ENCODE data around the gene PHETA1. TPM values are rescaled to one million over a fixed set of nuclear protein-coding genes. Genes with fewer than 3 reads are reported as not detected.

Gene PHETA1
- polyA plus RNA-seq, 1 donor from 2014 or later: 25.4 TPM

- no peak overlapping the region for H2AFZ ChIP-seq (ENCODE audit: low read depth, low read length)
- H3K79me2 ChIP-seq (replicated peaks; ENCODE audit: insufficient read depth, low read length): no peaks in the 10 kb centered on the region
- no peaks in the 10 kb centered on the region for H3K36me3 ChIP-seq (ENCODE audit: insufficient read depth, low read length)
- no peak overlapping the region for H3K4me3 ChIP-seq (ENCODE audit: low read length)
- no peaks in the 10 kb centered on the region for H3K9me2 ChIP-seq (ENCODE audit: insufficient read depth, low read length)
- no peak overlapping the region for H3K4me2 ChIP-seq (ENCODE audit: low read length)
- no peaks in the 10 kb centered on the region for H3F3A ChIP-seq (ENCODE audit: insufficient read depth, low read length, poor library complexity, severe bottlenecking)
- no peaks in the 10 kb centered on the region for H3K9me3 ChIP-seq (ENCODE audit: low read length)
- H3K27me3 ChIP-seq (ENCODE audit: insufficient read depth, low read depth, low read length): no peaks in the 10 kb centered on the region
- no peak overlapping the region for H3K9ac ChIP-seq (ENCODE audit: low read length)
- no peaks in the 10 kb centered on the region for H4K20me1 ChIP-seq (ENCODE audit: insufficient read depth)
- TF ChIP-seq CTCF (IDR thresholded peaks at IDR 0.05; ENCODE audit: poor library complexity, severe bottlenecking) (no peak), EP300 (conservative IDR thresholded peaks at IDR 0.05; ENCODE audit: poor library complexity, severe bottlenecking) (no peak), TAF1 (IDR thresholded peaks at IDR 0.05; ENCODE audit: low read depth) (no peak), MXI1 (conservative IDR thresholded peaks at IDR 0.05; ENCODE audit: poor library complexity, severe bottlenecking) (no peak), RAD21 (conservative IDR thresholded peaks at IDR 0.05) (no peak), POLR2AphosphoS5 (IDR thresholded peaks at IDR 0.05) (no peak), REST (IDR thresholded peaks at IDR 0.05; ENCODE audit: borderline replicate concordance) (no peak), EZH2 (IDR thresholded peaks at IDR 0.05; ENCODE audit: borderline replicate concordance, insufficient read depth, low read length, poor library complexity, severe bottlenecking) (no peak), SMC3 (conservative IDR thresholded peaks at IDR 0.05; ENCODE audit: poor library complexity) (no peak)
- H3K27ac ChIP-seq (ENCODE audit: low read length): no peak overlapping the region
Measured at GRCh38 chr12:111319600-111320257, 49.2 kb downstream of the PHETA1 start.

GRCh38 chr12:111318450-111318849 lies 50.4 kb downstream of the PHETA1 start:
- H3K4me3 ChIP-seq (ENCODE audit: low read length): no peak overlapping the region
- TF ChIP-seq EP300 (conservative IDR thresholded peaks at IDR 0.05; ENCODE audit: poor library complexity, severe bottlenecking) (no peak), EZH2 (IDR thresholded peaks at IDR 0.05; ENCODE audit: borderline replicate concordance, insufficient read depth, low read length, poor library complexity, severe bottlenecking) (no peak), TAF1 (IDR thresholded peaks at IDR 0.05; ENCODE audit: low read depth) (no peak), MXI1 (conservative IDR thresholded peaks at IDR 0.05; ENCODE audit: poor library complexity, severe bottlenecking) (no peak), SMC3 (conservative IDR thresholded peaks at IDR 0.05; ENCODE audit: poor library complexity) (no peak), REST (IDR thresholded peaks at IDR 0.05; ENCODE audit: borderline replicate concordance) (no peak), POLR2AphosphoS5 (IDR thresholded peaks at IDR 0.05) (no peak), RAD21 (conservative IDR thresholded peaks at IDR 0.05) (no peak), CTCF (IDR thresholded peaks at IDR 0.05; ENCODE audit: poor library complexity, severe bottlenecking) (no peak)
- H3K4me2 ChIP-seq (ENCODE audit: low read length): no peak overlapping the region
- H3K27me3 ChIP-seq (ENCODE audit: insufficient read depth, low read depth, low read length): no peaks in the 10 kb centered on the region
- no peaks in the 10 kb centered on the region for H3F3A ChIP-seq (ENCODE audit: insufficient read depth, low read length, poor library complexity, severe bottlenecking)
- no peaks in the 10 kb centered on the region for H4K20me1 ChIP-seq (ENCODE audit: insufficient read depth)
- H3K27ac ChIP-seq (ENCODE audit: low read length): no peak overlapping the region
- no peak overlapping the region for H2AFZ ChIP-seq (ENCODE audit: low read depth, low read length)
- H3K36me3 ChIP-seq (ENCODE audit: insufficient read depth, low read length): no peaks in the 10 kb centered on the region
- H3K9me3 ChIP-seq (ENCODE audit: low read length): no peaks in the 10 kb centered on the region
- H3K9ac ChIP-seq (ENCODE audit: low read length): no peak overlapping the region
- H3K79me2 ChIP-seq (replicated peaks; ENCODE audit: insufficient read depth, low read length): no peaks in the 10 kb centered on the region
- no peaks in the 10 kb centered on the region for H3K9me2 ChIP-seq (ENCODE audit: insufficient read depth, low read length)
